Measurements from ENCODE around the gene XRCC4. TPM values are rescaled to one million over a fixed set of nuclear protein-coding genes. Genes with fewer than 3 reads are reported as not detected.

The XRCC4 gene
- polyA plus RNA-seq, 1 donor (not counting 4 experiments of a cell fraction or from before 2014, with no cell fraction given), result 10.9 TPM

DNA sequence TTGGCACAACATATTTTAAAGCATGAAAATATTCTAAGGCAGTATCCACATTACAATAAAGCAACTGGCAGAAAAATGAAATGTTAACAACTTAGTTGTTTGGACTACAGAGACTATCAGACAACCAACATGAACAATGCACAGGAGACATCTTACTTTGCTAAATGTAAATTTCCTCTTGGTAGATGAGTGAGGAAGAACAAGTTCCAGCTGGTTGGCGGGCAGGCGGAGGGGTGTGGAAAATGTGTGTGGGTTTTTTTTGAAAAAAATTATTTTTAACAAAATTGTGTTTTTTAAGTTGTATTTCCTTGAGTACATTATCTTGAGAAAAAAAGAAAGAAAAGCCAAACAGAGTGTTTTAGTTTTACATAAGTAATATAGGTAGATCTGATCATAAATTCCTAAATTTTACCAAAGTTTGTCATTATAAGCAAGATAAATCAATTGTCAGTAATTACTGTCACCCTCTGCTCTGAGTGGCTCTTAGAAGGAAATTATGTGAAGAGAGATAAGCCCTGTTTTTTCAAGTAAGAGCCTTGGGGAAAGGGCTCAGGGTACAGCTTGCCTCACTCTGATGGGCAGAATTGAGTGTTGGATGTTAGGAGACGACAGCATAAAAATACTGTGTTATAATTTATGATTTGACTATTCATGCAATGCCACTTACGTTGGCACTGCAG lies 42.7 kb upstream of the XRCC4 start:
- Histone ChIP-seq H3K79me2 (ENCODE audit: control insufficient read depth, insufficient read depth, low read length) (no peaks in the 10 kb centered on the region), H2AFZ (ENCODE audit: control insufficient read depth, low read length) (no peak overlapping the region), H3K27ac (ENCODE audit: control insufficient read depth, insufficient read depth, low read length) (no peak overlapping the region), H3K27me3 (ENCODE audit: control insufficient read depth, extremely low read depth, insufficient read depth, low read length) (no peaks in the 10 kb centered on the region), H3K4me1 (ENCODE audit: control insufficient read depth, extremely low read depth, insufficient read depth, low read length) (peaks cover 3% of the 10 kb centered on the region), H3K9ac (ENCODE audit: control insufficient read depth, extremely low read depth, insufficient read depth, low read length) (no peak overlapping the region), H3K4me2 (ENCODE audit: control insufficient read depth, extremely low read depth, insufficient read depth, low read depth, low read length) (no peak overlapping the region), H3K9me3 (ENCODE audit: control insufficient read depth, low read depth, low read length) (no peaks in the 10 kb centered on the region), H3K9me1 (ENCODE audit: control insufficient read depth, extremely low read depth, insufficient read depth, low read length) (no peaks in the 10 kb centered on the region), H3K36me3 (ENCODE audit: control insufficient read depth in 2 of 2, extremely low read depth in 1 of 2, insufficient read depth in 2 of 2, low read length in 2 of 2) (no peaks in the 10 kb centered on the region), H3K4me3 (ENCODE audit: control insufficient read depth in 2 of 3, extremely low read depth in 1 of 3, insufficient read depth in 2 of 3, low read depth in 1 of 3, low read length in 3 of 3) (no peak overlapping the region), H4K20me1 (ENCODE audit: control insufficient read depth, extremely low read depth, insufficient read depth, low read length) (no peaks in the 10 kb centered on the region)
- DNase-seq (ENCODE audit: low read depth, low spot score), result no peak
- FAIRE-seq, result no peak
- no peak for TF ChIP-seq EZH2 (IDR thresholded peaks at IDR 0.05; ENCODE audit: low read length)
- TF ChIP-seq, protein P1, sequence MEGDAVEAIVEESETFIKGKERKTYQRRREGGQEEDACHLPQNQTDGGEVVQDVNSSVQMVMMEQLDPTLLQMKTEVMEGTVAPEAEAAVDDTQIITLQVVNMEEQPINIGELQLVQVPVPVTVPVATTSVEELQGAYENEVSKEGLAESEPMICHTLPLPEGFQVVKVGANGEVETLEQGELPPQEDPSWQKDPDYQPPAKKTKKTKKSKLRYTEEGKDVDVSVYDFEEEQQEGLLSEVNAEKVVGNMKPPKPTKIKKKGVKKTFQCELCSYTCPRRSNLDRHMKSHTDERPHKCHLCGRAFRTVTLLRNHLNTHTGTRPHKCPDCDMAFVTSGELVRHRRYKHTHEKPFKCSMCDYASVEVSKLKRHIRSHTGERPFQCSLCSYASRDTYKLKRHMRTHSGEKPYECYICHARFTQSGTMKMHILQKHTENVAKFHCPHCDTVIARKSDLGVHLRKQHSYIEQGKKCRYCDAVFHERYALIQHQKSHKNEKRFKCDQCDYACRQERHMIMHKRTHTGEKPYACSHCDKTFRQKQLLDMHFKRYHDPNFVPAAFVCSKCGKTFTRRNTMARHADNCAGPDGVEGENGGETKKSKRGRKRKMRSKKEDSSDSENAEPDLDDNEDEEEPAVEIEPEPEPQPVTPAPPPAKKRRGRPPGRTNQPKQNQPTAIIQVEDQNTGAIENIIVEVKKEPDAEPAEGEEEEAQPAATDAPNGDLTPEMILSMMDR (optimal IDR thresholded peaks at IDR 0.05 in 1 of 3, IDR thresholded peaks at IDR 0.05 in 1 of 3, conservative IDR thresholded peaks at IDR 0.05 in 1 of 3; ENCODE audit: extremely low read depth in 1 of 3, insufficient read depth in 2 of 3, low read length in 3 of 3), result no peak
- dilution Hi-C loops (cut with MboI; ENCODE audit: extremely low pct_ligation_motif_present, low sequenced_read_pairs), result no loop called here

DNA sequence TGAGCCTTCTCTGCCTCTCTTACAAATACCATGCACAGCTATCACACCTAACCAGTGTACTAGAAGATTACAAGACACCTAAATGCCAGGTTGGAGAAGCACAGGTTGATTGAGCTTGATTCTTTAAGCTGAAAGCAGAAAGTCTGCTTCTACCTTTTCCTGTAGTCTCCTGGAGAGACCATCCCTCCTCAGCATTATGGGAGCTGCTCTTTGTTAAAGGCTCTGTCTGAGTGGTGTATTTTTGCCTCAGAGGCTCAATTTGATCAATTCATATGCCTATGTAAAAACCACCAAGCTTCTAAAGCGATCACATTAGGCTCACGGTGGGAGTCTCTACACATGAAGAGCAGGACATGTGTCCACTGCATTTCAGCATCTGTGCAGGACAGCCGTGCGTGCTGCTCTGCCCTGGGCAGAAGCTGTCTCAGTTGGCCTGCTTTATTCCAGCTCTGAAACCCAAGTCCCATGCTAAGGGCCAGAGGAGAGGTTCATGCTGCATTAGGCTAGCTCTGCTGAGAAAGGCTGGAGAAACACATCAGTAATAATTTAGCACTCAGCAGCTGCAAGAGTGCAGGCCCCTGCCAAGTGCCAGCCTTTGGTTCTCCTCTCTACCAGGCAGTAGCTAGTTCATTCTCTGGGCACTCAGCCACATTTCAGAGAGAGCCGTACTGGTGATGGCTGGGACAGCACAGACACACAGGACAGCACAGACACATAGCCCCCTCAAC lies 41.8 kb upstream of the XRCC4 start:
- Histone ChIP-seq H3K27ac (ENCODE audit: control insufficient read depth, insufficient read depth, low read length) (no peak overlapping the region), H3K79me2 (ENCODE audit: control insufficient read depth, insufficient read depth, low read length) (no peaks in the 10 kb centered on the region), H3K9me3 (ENCODE audit: control insufficient read depth, low read depth, low read length) (no peaks in the 10 kb centered on the region), H3K27me3 (ENCODE audit: control insufficient read depth, extremely low read depth, insufficient read depth, low read length) (no peaks in the 10 kb centered on the region), H3K36me3 (ENCODE audit: control insufficient read depth in 2 of 2, extremely low read depth in 1 of 2, insufficient read depth in 2 of 2, low read length in 2 of 2) (no peaks in the 10 kb centered on the region), H3K9me1 (ENCODE audit: control insufficient read depth, extremely low read depth, insufficient read depth, low read length) (no peaks in the 10 kb centered on the region), H2AFZ (ENCODE audit: control insufficient read depth, low read length) (no peak overlapping the region), H3K9ac (ENCODE audit: control insufficient read depth, extremely low read depth, insufficient read depth, low read length) (no peak overlapping the region), H3K4me2 (ENCODE audit: control insufficient read depth, extremely low read depth, insufficient read depth, low read depth, low read length) (no peak overlapping the region), H4K20me1 (ENCODE audit: control insufficient read depth, extremely low read depth, insufficient read depth, low read length) (no peaks in the 10 kb centered on the region), H3K4me3 (ENCODE audit: control insufficient read depth in 2 of 3, extremely low read depth in 1 of 3, insufficient read depth in 2 of 3, low read depth in 1 of 3, low read length in 3 of 3) (no peak overlapping the region), H3K4me1 (ENCODE audit: control insufficient read depth, extremely low read depth, insufficient read depth, low read length) (no peaks in the 10 kb centered on the region)
- TF ChIP-seq EZH2 (IDR thresholded peaks at IDR 0.05; ENCODE audit: low read length), result no peak
- TF ChIP-seq, protein P1 (optimal IDR thresholded peaks at IDR 0.05 in 1 of 3, IDR thresholded peaks at IDR 0.05 in 1 of 3, conservative IDR thresholded peaks at IDR 0.05 in 1 of 3; ENCODE audit: extremely low read depth in 1 of 3, insufficient read depth in 2 of 3, low read length in 3 of 3), result no peak
- FAIRE-seq (no peak), DNase-seq (ENCODE audit: low read depth, low spot score) (no peak)
- dilution Hi-C loops (cut with MboI; ENCODE audit: extremely low pct_ligation_motif_present, low sequenced_read_pairs), result no loop called here

Data from keratinocyte (primary cell).